ENCODE data around the gene PPA1. TPM values are rescaled to one million over a fixed set of nuclear protein-coding genes. Genes with fewer than 3 reads are reported as not detected.

Gene PPA1
- total RNA-seq, 2 experiments from 2014 or later, result 69.0 to 69.3 TPM

- H3K4me3 ChIP-seq (ENCODE audit: low read length), result no peak overlapping the region
- H3K9me3 ChIP-seq (ENCODE audit: control insufficient read depth in 1 of 2, insufficient read depth in 1 of 2, low read length in 2 of 2), result no peaks in the 10 kb centered on the region
- no peaks in the 10 kb centered on the region for H3K36me3 ChIP-seq (ENCODE audit: insufficient read depth, low read length)
- Mint-ChIP-seq H3K4me1 (ENCODE audit: low read depth) (peaks cover 5% of the 10 kb centered on the region), H3K27me3 (no peaks in the 10 kb centered on the region), H3K9me3 (no peaks in the 10 kb centered on the region), H3K4me3 (no peak overlapping the region), H3K36me3 (ENCODE audit: low read depth) (peaks cover 7% of the 10 kb centered on the region), H3K27ac (no peak overlapping the region)
- peaks cover 5% of the 10 kb centered on the region for H3K4me1 ChIP-seq (ENCODE audit: insufficient read depth, low read length)
- DNase-seq (no peak), ATAC-seq (ENCODE audit: poor library complexity) (no peak)
- H3K27ac ChIP-seq (ENCODE audit: low read depth in 1 of 2, low read length in 2 of 2), result no peak overlapping the region
- CTCF ChIA-PET, result no interaction called here
- no peaks in the 10 kb centered on the region for H3K27me3 ChIP-seq (ENCODE audit: control insufficient read depth in 1 of 2, insufficient read depth in 2 of 2, low read length in 2 of 2)
- no peak for TF ChIP-seq CTCF (IDR thresholded peaks at IDR 0.05)
- POLR2A ChIA-PET, result no interaction called here
- intact Hi-C loops (cut with DNase I, micrococcal nuclease), result no loop called here
Measured at GRCh38 chr10:70192326-70192968, 40.8 kb downstream of the PPA1 start.

GRCh38 chr10:70191972-70192305 is 41.3 kb downstream of the PPA1 start:
- Mint-ChIP-seq H3K27me3 (no peaks in the 10 kb centered on the region), H3K4me1 (ENCODE audit: low read depth) (peaks cover under 1% of the 10 kb centered on the region), H3K4me3 (no peak overlapping the region), H3K36me3 (ENCODE audit: low read depth) (peaks cover 2% of the 10 kb centered on the region), H3K9me3 (no peaks in the 10 kb centered on the region), H3K27ac (no peak overlapping the region)
- no peaks in the 10 kb centered on the region for H3K27me3 ChIP-seq (ENCODE audit: control insufficient read depth in 1 of 2, insufficient read depth in 2 of 2, low read length in 2 of 2)
- intact Hi-C loops (cut with DNase I, micrococcal nuclease), result no loop called here
- no peaks in the 10 kb centered on the region for H3K4me1 ChIP-seq (ENCODE audit: insufficient read depth, low read length)
- ChIA-PET CTCF (no interaction called here), POLR2A (no interaction called here)
- no peak for ATAC-seq (ENCODE audit: poor library complexity)
- no peak overlapping the region for H3K4me3 ChIP-seq (ENCODE audit: low read length)
- no peaks in the 10 kb centered on the region for H3K9me3 ChIP-seq (ENCODE audit: control insufficient read depth in 1 of 2, insufficient read depth in 1 of 2, low read length in 2 of 2)
- no peak for DNase-seq
- H3K27ac ChIP-seq (ENCODE audit: low read depth in 1 of 2, low read length in 2 of 2), result no peak overlapping the region
- TF ChIP-seq CTCF (IDR thresholded peaks at IDR 0.05), result no peak
- H3K36me3 ChIP-seq (ENCODE audit: insufficient read depth, low read length), result no peaks in the 10 kb centered on the region

GRCh38 chr10:70191161-70191971 is 41.9 kb downstream of the PPA1 start:
- intact Hi-C loops (cut with DNase I, micrococcal nuclease), result no loop called here
- no peaks in the 10 kb centered on the region for H3K4me1 ChIP-seq (ENCODE audit: insufficient read depth, low read length)
- Mint-ChIP-seq H3K36me3 (ENCODE audit: low read depth) (no peaks in the 10 kb centered on the region), H3K9me3 (no peaks in the 10 kb centered on the region), H3K27ac (no peak overlapping the region), H3K4me1 (ENCODE audit: low read depth) (no peaks in the 10 kb centered on the region), H3K27me3 (no peaks in the 10 kb centered on the region), H3K4me3 (no peak overlapping the region)
- ChIA-PET POLR2A (no interaction called here), CTCF (no interaction called here)
- H3K27me3 ChIP-seq (ENCODE audit: control insufficient read depth in 1 of 2, insufficient read depth in 2 of 2, low read length in 2 of 2), result no peaks in the 10 kb centered on the region
- H3K4me3 ChIP-seq (ENCODE audit: low read length), result no peak overlapping the region
- no peaks in the 10 kb centered on the region for H3K36me3 ChIP-seq (ENCODE audit: insufficient read depth, low read length)
- ATAC-seq (ENCODE audit: poor library complexity) (no peak), DNase-seq (no peak)
- TF ChIP-seq CTCF (IDR thresholded peaks at IDR 0.05), result no peak
- no peaks in the 10 kb centered on the region for H3K9me3 ChIP-seq (ENCODE audit: control insufficient read depth in 1 of 2, insufficient read depth in 1 of 2, low read length in 2 of 2)
- H3K27ac ChIP-seq (ENCODE audit: low read depth in 1 of 2, low read length in 2 of 2), result no peak overlapping the region
